Ureter (tissue), 1 donor: ENCODE data around the gene USP40. TPM values are rescaled to one million over a fixed set of nuclear protein-coding genes. Genes with fewer than 3 reads are reported as not detected.

ENCODE experiments used
- DNase-seq: peaks from one replicate; pipeline ENCODE4 v3.0.0-alpha.2; 2020; ENCODE audit warnings: low spot score
- total RNA-seq: library from RNA; stranded (reverse); gene quantifications from one replicate; pipeline ENCODE4 v1.2.4, GENCODE V29; 2023
- donor health status: DM: yes; HTN: yes; CAD: no.

Gene USP40
- total RNA-seq, 1 donor from 2014 or later, result 79.2 TPM

GRCh38 chr2:233458826-233459225 lies 107.8 kb downstream of the USP40 start:
- no peak for DNase-seq

DNA sequence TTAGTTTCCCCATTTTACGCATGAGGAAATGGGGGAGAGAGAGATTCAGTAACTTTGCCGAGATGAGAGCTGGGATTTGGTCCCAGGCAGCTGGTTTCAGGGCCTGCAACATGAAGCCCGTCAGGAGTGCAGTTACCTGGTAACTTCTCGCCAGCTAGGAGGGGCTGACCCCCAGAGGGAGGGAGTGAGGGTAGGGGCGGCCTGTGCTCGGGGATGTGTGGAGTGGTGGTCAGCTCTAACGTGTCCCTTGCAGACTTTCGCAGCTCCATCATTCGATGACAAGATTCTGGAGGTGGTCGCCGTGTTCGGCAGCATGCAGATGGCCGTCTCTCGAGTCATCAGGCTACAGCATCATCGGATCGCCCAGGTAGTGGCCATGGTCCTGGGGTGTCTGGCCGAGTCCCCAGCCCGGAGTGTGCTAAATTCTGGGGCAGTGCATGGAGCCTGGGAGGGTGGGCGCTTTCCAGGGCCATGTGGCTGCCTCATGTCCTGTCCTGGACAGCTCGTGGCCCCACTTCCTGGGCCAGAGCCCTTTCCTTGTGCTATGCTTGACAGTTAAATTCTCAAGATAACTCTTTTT lies 108.5 kb downstream of the USP40 start:
- DNase-seq, result no peak

DNA sequence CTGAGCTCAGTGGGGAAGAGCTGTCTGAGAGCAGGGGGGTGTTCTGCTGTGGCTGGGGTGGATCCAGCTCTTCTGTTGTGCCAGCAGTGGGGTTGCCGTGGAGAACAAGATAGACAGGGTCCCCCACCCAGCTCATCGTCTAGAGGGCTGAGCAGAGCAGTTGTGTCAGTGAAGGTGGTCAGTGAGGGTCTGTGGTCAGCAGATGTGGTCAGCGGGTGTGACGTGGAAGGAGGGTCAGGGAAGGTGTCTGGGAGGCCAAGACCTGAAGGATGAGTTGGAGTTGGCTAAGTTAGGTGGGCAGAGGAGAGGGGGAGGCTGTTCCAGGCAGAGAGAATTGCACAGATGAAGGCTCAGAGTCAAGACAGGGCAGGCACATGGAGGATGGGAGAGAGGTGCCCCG lies 109.2 kb downstream of the USP40 start:
- DNase-seq, result no peak

DNA sequence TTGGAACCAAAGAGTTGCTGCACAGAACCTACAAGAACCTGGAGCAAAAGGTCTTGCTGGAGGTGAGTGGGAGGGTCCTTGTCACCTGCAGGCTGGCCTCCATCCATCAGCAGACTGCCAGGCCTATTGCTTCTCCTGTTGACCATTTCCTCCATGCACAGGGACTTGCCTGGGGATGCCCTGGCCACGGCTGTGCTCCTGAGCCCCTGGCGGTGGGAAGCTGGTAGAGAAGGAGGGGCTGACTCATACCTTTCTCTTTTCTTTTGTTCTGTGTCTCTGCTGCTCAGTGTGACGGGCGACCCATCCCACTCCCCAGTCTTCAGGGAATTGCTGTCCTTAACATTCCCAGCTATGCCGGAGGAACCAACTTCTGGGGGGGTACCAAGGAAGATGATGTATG lies 109.6 kb downstream of the USP40 start:
- DNase-seq, result no peak

DNA sequence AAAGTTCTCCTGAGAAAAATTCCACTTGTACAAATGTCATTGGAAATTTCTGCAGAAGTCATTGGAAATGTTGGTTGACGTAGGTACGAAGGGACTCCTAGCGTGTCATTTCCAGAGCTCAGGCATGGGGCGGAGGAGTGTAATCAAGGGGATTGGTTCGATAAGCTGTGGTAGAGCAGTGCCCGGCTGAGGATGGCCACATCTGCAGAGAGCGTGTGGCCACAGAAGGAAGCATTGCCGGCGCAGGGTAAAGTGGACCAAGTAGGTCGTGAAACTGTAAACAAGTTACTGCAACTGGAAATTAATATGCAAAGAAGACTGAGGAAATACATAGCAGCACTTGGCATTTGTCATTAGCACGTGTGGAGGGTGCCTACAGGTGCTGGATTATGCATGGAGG lies 110.5 kb downstream of the USP40 start:
- no peak for DNase-seq

- no peak for DNase-seq
Measured at GRCh38 chr2:233455491-233455890, 111.1 kb downstream of the USP40 start.

DNA sequence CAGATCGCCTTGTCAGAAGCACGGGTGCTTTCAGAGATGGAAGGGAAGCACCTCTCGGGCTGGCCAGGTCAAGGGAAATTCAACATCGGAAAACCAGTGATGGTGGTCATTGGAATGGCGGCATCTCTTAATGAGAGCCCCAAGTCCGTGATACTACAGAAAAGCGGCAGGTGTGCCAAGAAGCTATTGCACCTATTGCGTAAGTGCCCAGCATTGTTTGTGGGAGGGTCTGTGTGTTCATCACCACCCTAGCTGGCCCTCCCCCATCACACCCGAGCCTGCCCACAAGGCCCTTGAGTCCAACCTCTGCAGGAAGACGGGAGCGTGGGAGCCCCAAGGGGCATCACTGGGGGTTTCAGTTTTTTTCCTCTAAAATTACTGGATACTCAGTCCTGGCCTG lies 111.6 kb downstream of the USP40 start:
- DNase-seq, result no peak

DNA sequence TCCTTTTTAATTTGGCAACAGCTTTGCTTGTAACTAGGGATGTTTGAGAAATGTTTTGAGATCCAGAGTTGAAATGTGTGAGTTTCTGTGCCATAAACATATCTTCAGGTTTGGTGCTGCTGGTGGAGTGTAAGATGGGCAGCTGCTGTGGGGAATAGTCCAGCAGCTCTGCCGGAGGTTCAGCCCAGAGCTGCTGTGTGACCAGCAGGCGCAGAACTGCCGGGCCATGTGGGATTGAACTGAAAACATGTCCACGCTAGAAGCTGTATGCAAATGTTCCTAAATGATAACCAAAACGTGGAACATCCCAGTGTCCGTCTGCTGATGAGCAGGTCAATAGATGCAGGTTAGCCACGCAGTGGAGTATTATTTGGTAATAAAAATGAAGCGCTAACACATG lies 112.7 kb downstream of the USP40 start:
- no peak for DNase-seq

DNA sequence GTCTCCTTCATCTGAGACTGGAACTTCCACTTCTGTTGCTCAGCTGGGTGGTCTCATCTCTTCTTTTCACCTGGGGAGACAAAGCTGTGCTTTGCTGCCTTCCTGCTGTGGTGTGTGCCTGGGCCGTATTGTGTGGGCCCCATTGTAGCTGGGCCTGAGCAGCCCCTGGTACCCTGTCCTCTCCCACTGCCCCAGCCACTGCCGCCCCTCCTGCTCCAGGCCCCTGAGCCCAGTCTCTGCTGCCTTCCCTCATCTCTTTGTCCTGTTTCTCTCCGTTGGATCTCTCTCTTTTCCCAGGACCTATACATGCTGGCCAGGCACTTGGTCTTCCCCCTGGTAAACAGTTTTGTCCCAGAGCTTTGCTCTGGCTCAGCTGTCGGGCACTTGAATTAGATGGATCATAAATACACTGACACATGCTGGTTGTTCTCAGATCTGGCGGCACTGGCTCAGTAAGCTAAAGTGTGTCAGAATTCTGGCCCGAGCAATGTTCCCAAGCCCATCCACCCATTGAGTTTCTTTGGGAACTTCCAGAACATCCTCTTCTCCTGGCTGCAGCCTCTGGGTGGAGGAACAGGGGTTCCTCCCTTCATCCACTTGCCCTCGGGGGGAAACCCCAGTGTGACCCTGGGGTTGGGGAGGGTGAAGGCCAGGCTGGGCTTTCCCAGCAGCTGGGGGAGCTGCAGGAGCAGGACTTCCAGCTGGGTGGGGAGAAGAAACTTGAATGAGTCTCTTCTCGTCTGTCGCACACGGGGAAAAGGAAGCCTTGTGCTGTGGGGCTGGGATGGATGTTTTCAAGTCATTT lies 113.3 kb downstream of the USP40 start:
- DNase-seq, result no peak

GRCh38 chr2:233451950-233452349 lies 114.6 kb downstream of the USP40 start:
- DNase-seq, result no peak

- no peak for DNase-seq
Measured at GRCh38 chr2:233450864-233451575, 115.6 kb downstream of the USP40 start.

DNA sequence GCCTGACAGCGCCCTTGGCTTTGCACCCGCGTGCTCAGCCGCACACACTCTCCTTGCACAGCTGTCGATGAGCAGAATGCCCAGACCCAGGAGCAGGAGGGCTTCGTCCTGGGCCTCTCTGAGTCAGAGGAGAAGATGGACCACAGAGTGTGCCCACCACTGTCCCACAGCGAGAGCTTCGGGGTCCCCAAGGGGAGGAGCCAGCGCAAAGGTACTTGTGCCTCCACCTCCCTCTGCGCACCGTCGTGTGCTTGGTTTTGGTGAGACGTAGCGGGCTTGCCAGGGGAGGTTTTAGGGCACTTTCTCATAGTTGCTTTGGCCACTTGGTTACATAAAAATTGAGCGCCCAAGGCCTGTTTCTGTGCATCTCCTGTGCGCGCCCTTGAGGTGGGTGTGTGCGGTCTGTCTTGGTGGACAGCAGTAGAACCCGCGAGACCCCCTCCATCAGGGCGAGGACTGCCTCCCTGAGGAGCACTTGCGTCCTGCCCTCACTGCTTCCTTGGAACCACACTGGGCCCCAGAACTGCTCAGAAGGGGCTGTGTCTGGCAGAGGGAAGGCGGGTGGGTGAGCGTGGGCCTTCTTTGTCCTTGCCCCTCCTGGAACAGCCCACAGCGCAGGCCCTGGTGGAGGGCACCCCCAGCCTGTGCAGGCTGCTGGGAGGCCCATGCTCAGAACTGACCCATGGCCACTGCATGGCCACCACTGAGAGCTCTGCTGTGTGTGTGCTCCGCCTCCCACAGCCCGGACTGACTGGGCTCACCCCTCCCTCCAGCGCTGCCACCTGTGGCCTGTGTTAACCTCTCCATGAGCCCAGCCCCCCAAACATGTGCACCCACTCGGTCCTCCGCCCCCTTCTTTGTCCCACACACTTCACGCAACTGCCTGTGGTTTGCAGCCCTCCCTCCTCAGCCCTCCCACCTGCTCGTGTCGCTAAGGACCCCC lies 116.4 kb downstream of the USP40 start:
- DNase-seq, result no peak

DNA sequence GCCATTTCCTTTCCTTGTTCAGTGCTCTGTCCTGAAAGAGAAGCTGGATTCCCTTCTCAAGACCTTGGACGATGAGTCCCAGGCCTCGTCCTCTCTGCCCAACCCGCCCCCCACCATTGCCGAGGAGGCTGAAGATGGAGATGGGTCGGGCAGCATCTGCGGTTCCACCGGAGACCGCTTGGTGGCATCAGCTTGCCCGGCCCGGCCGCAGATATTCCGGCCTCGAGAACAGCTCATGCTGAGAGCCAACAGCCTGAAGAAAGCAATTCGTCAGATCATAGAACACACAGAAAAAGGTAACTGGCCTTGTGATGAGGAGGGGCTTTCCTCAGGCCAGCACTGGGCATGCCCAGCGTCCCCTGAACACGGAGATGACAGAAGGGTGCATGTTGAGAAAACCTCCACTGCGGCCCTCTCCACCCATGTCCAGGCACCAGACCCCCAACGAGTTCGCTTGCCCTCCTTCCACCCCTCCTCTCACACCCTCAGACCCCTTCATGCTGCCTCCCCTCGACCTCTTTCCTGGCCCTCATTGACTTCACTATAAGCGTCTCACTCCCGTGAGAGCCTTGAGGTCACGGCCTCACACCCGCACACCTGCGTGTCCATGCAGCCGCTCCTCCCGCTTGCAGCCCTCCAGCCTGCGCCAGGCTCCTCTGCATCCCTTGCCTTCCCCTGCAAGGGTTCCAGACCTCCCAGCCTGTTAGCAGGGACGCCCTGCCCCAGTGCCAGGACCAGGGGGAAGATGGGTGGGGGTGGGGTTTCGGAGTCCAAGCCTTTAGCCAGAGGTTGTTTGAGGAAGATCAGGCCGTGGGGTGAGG lies 117.3 kb downstream of the USP40 start:
- DNase-seq, result no peak

DNA sequence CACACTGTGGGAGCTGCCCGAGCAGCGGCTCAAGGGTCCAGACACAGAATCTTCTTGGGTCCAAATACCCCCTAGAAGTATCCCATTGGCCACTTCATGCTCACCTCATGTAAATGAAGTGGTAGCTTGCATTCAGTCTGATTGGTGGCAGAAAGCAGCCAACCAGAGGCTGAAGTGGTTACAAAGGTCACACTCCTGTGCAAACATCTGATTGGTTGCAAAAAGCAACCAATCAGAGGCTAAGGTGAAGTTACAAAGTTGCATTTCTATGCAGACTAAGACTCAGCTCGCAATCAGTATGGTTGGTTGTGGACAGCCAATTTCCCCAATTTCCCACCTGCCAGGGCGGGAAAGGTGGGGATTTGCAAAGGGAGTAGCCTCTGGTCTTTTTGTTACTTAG lies 118.0 kb downstream of the USP40 start:
- DNase-seq, result no peak

- no peak for DNase-seq
Measured at GRCh38 chr2:233448220-233448559, 118.4 kb downstream of the USP40 start.

DNA sequence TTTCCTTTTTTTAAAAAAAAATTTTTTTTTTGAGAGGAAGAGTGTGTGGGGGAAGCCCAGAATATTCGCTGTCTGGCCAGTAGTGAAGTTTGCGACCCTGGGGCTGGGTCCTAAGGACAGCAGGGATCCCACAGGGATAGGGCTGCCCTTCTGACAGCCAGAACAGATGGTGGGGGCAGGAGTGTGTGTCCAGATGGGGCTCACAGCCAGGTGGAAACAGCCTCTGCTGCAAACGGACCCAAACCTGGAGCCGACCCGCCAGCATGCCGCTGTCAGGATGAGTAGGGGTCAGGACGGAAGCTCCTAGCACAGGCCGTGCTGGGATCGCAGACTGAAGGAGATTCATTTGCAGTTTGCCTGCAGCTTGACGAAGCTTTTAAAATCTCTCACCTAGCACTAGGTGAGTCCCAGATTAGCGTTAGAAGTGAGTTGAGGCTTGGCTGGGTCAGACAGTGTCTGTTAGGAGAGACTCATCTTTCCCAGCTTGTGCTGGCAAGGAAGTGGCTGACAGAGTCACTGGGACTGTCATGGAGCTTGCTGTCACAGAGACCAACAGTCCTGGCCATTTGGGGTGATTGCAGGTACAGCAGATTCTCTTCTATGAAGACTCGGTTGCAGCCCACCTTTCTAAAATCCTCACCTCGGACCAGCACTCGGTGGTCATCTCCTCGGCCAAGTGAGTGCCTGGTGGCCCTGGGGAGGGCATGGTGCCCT lies 118.9 kb downstream of the USP40 start:
- no peak for DNase-seq

GRCh38 chr2:233446606-233447305 lies 119.8 kb downstream of the USP40 start:
- DNase-seq, result no peak

DNA sequence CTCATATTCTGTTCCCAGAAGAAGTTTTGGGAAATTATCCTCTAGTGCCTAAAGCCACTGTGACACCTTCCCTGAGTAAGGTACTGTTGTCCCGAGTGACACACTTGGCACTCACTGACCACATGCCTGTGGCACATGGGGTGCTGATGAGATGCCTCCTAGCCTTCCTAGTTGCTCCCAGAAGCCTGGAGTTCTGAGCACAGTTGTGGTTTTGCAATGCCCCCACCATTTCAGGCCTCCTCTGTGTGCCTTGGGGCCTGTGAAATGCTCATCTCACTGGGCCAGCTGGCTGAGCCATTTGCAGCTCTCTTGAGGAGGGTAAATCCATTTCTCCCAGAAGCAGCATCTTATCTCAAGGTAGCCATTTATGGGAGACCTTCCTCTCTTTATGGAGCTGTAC lies 120.5 kb downstream of the USP40 start:
- DNase-seq, result no peak

- no peak for DNase-seq
Measured at GRCh38 chr2:233445152-233445830, 121.3 kb downstream of the USP40 start.
